Measurements from ENCODE around the gene IL3.

Gene IL3

DNA sequence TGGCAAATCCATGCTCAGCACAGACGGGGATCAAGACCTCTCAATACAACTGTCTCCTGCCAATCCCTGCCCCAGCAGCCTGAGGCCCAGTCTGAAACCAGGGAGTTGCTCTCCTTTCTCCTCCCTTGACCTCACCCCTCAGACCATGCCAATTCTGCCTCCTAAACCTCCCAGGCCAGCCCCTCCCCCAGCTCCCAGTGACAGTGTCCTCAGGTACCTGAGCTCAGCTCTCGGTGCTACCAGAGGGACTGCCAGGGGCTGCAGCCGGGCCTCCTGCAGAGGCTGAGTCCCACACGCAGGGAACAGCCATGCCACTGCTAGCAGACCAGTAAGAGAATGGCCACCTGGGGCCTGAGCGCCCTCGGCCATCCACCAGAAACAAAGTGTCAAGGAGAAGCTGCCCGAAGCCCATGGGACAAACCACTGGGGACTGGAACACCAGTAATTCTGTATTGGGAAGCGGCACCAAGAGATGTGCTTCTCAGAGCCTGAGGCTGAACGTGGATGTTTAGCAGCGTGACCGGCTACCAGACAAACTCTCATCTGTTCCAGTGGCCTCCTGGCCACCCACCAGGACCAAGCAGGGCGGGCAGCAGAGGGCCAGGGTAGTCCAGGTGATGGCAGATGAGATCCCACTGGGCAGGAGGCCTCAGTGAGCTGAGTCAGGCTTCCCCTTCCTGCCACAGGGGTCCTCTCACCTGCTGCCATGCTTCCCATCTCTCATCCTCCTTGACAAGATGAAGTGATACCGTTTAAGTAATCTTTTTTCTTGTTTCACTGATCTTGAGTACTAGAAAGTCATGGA, 557 bp upstream of the IL3 start:
- Histone ChIP-seq H3K9me3 (ENCODE audit: control insufficient read depth in 1 of 2, low read length in 2 of 2) (no peaks in the 10 kb centered on the region), H3K27me3 (ENCODE audit: low read depth, low read length) (no peaks in the 10 kb centered on the region), H3K27ac (ENCODE audit: low read length) (no peak overlapping the region), H3K36me3 (ENCODE audit: control insufficient read depth in 1 of 2, insufficient read depth in 2 of 2, low read length in 2 of 2) (no peaks in the 10 kb centered on the region), H3K4me3 (ENCODE audit: low read depth in 1 of 2, low read length in 2 of 2) (no peak overlapping the region), H3K4me1 (ENCODE audit: control insufficient read depth in 1 of 2, insufficient read depth in 2 of 2, low read length in 2 of 2) (no peaks in the 10 kb centered on the region)

DNA sequence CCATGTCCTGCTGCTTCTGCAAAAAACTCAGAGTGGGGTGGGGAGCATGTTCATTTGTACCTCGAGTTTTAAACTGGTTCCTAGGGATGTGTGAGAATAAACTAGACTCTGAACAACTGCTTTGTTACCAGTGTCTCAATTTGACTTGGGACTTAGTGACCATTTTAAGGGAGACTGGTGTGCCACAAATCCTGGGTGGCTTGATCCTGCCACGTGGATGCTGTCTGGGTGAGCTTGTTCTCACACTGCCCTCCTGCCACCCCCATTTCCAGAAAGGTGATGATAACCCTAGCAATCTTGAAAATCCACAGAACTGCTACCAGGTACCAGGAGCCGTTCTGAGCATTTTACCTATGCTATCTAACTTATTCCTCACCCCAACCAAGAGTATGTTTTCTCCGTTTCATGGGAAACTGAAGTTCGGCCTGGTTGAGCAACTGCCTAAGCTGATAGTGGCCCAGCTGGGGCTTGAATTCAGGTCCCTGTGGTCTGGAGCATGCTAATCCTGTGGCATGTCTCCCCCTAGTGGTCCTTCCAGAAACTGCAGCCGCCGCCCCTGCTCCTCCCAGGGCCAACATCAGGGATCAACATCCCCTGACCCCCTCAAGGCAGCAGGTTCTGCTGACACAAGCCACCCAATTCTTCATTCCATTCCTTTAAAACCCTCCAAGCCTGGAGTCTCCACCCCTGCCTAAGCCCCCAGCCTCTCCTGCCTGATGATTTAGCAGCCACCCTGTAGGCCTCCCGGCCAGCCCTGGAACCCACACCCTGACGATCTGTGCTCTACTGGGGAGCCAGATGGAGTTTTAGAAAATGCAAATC, 2.8 kb downstream of the IL3 start:
- Histone ChIP-seq H3K27me3 (ENCODE audit: low read depth, low read length) (no peaks in the 10 kb centered on the region), H3K27ac (ENCODE audit: low read length) (no peak overlapping the region), H3K9me3 (ENCODE audit: control insufficient read depth in 1 of 2, low read length in 2 of 2) (no peaks in the 10 kb centered on the region), H3K36me3 (ENCODE audit: control insufficient read depth in 1 of 2, insufficient read depth in 2 of 2, low read length in 2 of 2) (no peaks in the 10 kb centered on the region), H3K4me3 (ENCODE audit: low read depth in 1 of 2, low read length in 2 of 2) (no peak overlapping the region), H3K4me1 (ENCODE audit: control insufficient read depth in 1 of 2, insufficient read depth in 2 of 2, low read length in 2 of 2) (no peaks in the 10 kb centered on the region)

DNA sequence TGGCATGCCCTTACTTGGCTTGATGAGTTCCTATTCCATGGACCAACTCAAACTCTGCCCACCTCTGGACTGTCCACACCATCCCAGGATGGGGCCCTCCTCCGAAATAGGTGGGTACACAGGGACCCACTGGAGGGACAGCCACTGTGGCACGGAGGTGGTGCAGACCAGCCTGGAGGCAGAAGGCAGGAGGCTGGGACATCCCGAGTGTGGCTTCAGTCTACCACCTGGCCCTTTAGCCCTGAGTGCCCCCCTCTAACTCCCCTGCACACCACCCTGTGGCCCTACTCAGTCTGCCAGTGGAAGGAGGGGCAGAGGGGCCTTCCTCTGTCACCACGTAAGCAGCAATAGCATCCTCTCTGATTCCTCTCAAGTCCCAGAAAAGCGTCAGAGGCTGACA, 3.7 kb downstream of the IL3 start:
- H3K9me3 ChIP-seq (ENCODE audit: control insufficient read depth in 1 of 2, low read length in 2 of 2): no peaks in the 10 kb centered on the region
- H3K27me3 ChIP-seq (ENCODE audit: low read depth, low read length): no peaks in the 10 kb centered on the region
- no peak overlapping the region for H3K4me3 ChIP-seq (ENCODE audit: low read depth in 1 of 2, low read length in 2 of 2)
- no peak overlapping the region for H3K27ac ChIP-seq (ENCODE audit: low read length)
- H3K36me3 ChIP-seq (ENCODE audit: control insufficient read depth in 1 of 2, insufficient read depth in 2 of 2, low read length in 2 of 2): no peaks in the 10 kb centered on the region
- no peaks in the 10 kb centered on the region for H3K4me1 ChIP-seq (ENCODE audit: control insufficient read depth in 1 of 2, insufficient read depth in 2 of 2, low read length in 2 of 2)

DNA sequence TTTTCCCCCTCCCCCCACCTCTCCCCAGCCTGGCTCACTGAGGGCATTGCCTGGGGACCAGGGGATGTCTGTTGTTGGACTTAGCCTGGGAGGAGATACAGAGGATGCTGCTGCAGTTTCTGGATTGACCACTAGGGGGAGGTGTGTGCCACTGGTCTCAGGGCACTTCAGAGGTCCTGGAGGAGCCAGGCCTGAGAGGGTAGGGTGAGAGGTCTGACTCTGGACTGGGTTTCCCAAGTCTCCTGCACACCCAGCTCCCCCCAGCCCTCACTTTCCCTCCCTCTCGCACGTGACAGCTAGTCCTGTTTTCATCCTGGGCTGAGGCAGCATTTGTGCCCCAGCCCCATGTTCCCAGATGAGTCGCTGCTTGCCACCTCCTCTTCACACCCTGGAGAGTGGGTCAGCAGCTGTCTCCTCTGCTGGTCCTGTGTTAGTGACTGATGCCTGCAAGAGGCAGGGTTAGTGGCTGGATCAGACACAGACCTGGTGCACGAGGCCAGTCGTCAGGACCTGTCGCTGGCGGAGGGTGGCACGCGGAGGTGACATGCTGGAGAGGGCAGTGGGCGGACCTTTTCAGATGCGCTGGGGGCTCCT, 4.4 kb downstream of the IL3 start:
- H3K27ac ChIP-seq (ENCODE audit: low read length): no peak overlapping the region
- H3K36me3 ChIP-seq (ENCODE audit: control insufficient read depth in 1 of 2, insufficient read depth in 2 of 2, low read length in 2 of 2): no peaks in the 10 kb centered on the region
- H3K4me3 ChIP-seq (ENCODE audit: low read depth in 1 of 2, low read length in 2 of 2): no peak overlapping the region
- no peaks in the 10 kb centered on the region for H3K4me1 ChIP-seq (ENCODE audit: control insufficient read depth in 1 of 2, insufficient read depth in 2 of 2, low read length in 2 of 2)
- H3K9me3 ChIP-seq (ENCODE audit: control insufficient read depth in 1 of 2, low read length in 2 of 2): no peaks in the 10 kb centered on the region
- no peaks in the 10 kb centered on the region for H3K27me3 ChIP-seq (ENCODE audit: low read depth, low read length)

DNA sequence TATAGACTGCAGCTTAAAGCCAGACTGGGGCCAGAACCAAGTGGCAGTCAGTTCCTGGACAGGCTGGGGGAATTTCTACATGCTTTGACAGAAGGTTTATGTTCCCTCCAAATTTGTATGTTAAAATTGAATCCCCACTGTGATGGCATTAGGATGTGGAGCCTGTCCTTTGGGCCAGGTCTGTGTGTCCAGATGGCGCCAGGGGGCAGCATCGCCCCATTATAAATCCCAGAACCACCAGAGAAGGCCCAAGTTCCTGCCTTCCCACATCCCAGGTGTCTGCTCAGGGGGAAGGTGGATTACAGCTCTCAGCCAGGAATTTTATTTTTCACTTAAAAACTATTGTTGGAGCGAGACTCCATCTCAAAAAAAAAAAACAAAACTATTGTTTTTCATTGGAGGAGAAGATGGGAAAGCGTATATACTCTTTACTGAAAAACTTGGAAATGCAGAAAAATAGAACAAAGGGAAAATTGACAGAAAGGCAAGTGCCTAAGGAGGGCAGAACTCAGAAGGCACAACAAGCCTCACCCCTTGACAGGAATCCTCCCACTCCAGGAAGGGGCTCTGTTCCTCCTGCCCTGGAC, 5.0 kb downstream of the IL3 start:
- Histone ChIP-seq H3K27ac (ENCODE audit: low read length) (no peak overlapping the region), H3K4me3 (ENCODE audit: low read depth in 1 of 2, low read length in 2 of 2) (no peak overlapping the region), H3K36me3 (ENCODE audit: control insufficient read depth in 1 of 2, insufficient read depth in 2 of 2, low read length in 2 of 2) (no peaks in the 10 kb centered on the region), H3K4me1 (ENCODE audit: control insufficient read depth in 1 of 2, insufficient read depth in 2 of 2, low read length in 2 of 2) (no peaks in the 10 kb centered on the region), H3K27me3 (ENCODE audit: low read depth, low read length) (no peaks in the 10 kb centered on the region), H3K9me3 (ENCODE audit: control insufficient read depth in 1 of 2, low read length in 2 of 2) (no peaks in the 10 kb centered on the region)

DNA sequence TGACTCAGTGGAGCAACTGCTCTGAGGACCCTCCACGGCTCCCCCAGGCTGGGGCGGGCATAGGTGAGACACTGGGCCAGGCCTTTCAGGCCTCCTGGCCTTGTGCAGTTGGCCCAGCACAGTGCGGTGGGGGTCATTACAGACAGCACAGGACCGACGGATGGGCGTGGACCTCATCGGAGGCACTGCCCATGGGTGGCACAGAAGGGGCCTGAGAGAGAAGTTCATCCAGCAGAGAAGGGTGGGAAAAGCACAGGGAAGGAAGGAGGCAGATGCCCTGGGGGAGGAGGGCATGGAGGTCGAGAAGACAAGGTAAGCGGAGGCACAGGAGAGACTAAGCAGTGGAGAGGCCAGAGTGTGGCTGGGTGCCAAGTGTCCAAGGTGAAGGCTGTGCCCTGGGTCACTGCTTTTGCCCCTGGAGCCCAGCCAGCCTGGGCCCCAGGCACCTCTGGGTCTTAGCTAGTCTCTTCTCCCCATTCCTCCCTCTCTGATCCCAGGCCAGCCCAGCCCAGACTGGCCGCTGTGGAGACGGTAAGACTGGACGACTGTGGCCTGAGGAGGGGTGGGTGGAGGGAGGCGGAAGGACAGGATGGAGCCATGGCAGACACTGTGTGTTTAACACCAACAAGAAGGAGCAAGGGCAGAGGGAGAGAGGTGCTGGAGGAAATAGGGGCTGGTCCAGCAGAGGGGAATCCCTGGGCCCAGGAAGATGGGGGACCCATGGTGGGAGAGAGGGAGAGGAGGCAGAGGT, 5.7 kb downstream of the IL3 start:
- no peaks in the 10 kb centered on the region for H3K36me3 ChIP-seq (ENCODE audit: control insufficient read depth in 1 of 2, insufficient read depth in 2 of 2, low read length in 2 of 2)
- no peak overlapping the region for H3K4me3 ChIP-seq (ENCODE audit: low read depth in 1 of 2, low read length in 2 of 2)
- no peaks in the 10 kb centered on the region for H3K9me3 ChIP-seq (ENCODE audit: control insufficient read depth in 1 of 2, low read length in 2 of 2)
- H3K27ac ChIP-seq (ENCODE audit: low read length): no peak overlapping the region
- H3K27me3 ChIP-seq (ENCODE audit: low read depth, low read length): no peaks in the 10 kb centered on the region
- H3K4me1 ChIP-seq (ENCODE audit: control insufficient read depth in 1 of 2, insufficient read depth in 2 of 2, low read length in 2 of 2): no peaks in the 10 kb centered on the region

DNA sequence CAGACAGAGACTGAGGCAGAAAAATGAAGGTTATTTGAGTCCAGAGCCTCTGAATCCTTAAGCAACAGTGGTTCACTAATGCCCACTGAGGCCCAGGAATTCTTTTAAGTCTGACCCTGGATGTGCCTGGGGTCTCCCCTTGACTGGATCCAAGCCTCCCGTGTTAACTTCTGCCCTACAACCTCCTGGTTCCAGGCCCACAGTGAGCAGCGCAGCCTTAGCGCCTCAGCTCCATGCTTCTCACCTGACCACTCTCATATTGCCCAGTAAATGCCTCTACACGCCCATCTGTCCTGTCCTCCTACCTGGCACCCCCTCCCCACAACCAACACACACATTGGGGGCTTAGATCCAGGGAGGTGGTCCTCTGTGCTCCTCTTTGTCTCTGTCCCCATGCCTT, 6.4 kb downstream of the IL3 start:
- Histone ChIP-seq H3K36me3 (ENCODE audit: control insufficient read depth in 1 of 2, insufficient read depth in 2 of 2, low read length in 2 of 2) (no peaks in the 10 kb centered on the region), H3K27ac (ENCODE audit: low read length) (no peak overlapping the region), H3K27me3 (ENCODE audit: low read depth, low read length) (no peaks in the 10 kb centered on the region), H3K9me3 (ENCODE audit: control insufficient read depth in 1 of 2, low read length in 2 of 2) (no peaks in the 10 kb centered on the region), H3K4me1 (ENCODE audit: control insufficient read depth in 1 of 2, insufficient read depth in 2 of 2, low read length in 2 of 2) (no peaks in the 10 kb centered on the region), H3K4me3 (ENCODE audit: low read depth in 1 of 2, low read length in 2 of 2) (no peak overlapping the region)

DNA sequence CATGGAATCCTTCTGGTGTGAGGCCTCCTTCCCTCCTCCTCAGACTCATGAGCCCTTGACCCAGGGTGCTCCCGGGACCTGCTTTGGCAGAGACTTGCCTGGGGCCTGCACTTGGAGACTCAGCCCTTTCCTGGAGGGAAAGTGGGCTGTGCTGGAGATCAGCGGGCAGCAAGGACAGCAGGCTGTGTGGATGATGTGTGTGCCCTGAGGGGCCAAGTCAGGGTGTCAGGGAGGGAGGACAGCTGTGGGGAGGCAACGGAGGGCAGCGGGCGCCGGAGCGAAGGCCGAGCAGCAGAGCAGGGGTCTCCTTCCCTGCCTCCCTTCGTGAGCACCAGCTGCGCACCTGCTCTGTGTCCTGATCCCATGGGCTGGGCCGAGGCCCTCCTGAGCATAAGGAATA, 7.0 kb downstream of the IL3 start:
- Histone ChIP-seq H3K36me3 (ENCODE audit: control insufficient read depth in 1 of 2, insufficient read depth in 2 of 2, low read length in 2 of 2) (no peaks in the 10 kb centered on the region), H3K4me3 (ENCODE audit: low read depth in 1 of 2, low read length in 2 of 2) (no peak overlapping the region), H3K9me3 (ENCODE audit: control insufficient read depth in 1 of 2, low read length in 2 of 2) (no peaks in the 10 kb centered on the region), H3K27me3 (ENCODE audit: low read depth, low read length) (no peaks in the 10 kb centered on the region), H3K4me1 (ENCODE audit: control insufficient read depth in 1 of 2, insufficient read depth in 2 of 2, low read length in 2 of 2) (no peaks in the 10 kb centered on the region), H3K27ac (ENCODE audit: low read length) (no peak overlapping the region)

DNA sequence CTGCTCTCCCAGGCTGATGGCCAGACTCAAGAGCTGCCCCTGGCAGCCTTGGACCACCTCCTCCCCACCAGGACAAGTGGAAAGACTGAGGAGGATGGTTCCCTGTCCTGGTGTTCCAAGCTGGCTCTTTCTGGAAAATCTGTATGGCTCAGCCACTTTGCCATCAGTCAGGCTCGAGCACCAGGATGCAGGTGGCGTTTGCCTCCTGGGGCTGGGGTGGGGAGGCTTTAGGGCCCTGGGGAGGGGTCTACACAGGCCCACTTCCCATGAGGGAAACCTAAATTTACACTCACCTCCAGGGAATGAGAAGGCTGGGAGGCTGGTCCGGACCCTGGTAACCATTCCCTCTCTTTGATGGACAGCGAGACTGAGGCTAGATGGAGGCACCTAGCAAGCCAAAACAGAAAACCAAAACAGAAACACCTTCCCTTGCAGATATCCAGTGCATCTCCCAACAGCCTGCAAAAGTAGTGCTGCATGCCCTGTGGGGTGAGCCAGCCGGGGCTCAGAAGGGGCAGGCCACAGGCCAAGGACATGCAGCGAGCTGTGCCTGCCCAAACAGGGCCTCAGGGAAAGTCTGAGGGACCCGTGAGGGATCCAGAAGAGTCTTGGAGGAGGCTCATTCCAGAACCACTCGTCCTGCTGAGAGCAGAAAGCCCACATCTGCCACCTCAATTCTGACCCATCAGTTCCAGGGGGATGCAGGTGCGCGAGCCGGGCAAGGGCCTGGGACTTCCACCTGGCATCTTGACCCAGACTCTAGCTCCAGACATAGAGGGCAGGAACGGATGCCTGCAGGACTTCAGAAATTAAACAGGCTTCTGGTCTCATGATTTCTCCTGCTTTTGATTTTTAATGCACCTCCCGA, 7.7 kb downstream of the IL3 start:
- Histone ChIP-seq H3K27me3 (ENCODE audit: low read depth, low read length) (no peaks in the 10 kb centered on the region), H3K4me3 (ENCODE audit: low read depth in 1 of 2, low read length in 2 of 2) (no peak overlapping the region), H3K36me3 (ENCODE audit: control insufficient read depth in 1 of 2, insufficient read depth in 2 of 2, low read length in 2 of 2) (no peaks in the 10 kb centered on the region), H3K9me3 (ENCODE audit: control insufficient read depth in 1 of 2, low read length in 2 of 2) (no peaks in the 10 kb centered on the region), H3K27ac (ENCODE audit: low read length) (no peak overlapping the region), H3K4me1 (ENCODE audit: control insufficient read depth in 1 of 2, insufficient read depth in 2 of 2, low read length in 2 of 2) (no peaks in the 10 kb centered on the region)

DNA sequence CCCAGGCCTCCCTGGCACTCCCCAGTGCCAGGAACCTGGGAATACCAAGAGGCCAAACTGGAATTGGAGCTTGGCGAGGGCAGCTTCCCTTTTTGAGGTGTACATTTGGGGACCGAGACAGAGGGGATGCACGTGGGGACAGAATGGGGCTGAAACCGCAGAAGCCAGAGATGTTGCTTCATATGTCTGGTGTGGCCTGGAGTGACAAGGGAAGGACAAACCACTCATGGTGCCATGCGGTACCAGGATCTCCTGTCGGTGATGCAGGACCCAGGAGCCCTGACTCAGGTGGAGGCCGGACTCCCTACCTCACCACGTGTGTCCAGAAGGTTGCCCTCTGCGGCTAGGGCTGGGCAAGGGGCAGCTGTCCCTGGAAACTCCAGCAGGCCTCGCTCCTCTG, 9.1 kb downstream of the IL3 start:
- Histone ChIP-seq H3K27ac (ENCODE audit: low read length) (no peak overlapping the region), H3K4me3 (ENCODE audit: low read depth in 1 of 2, low read length in 2 of 2) (no peak overlapping the region), H3K36me3 (ENCODE audit: control insufficient read depth in 1 of 2, insufficient read depth in 2 of 2, low read length in 2 of 2) (no peaks in the 10 kb centered on the region), H3K9me3 (ENCODE audit: control insufficient read depth in 1 of 2, low read length in 2 of 2) (no peaks in the 10 kb centered on the region), H3K4me1 (ENCODE audit: control insufficient read depth in 1 of 2, insufficient read depth in 2 of 2, low read length in 2 of 2) (no peaks in the 10 kb centered on the region), H3K27me3 (ENCODE audit: low read depth, low read length) (no peaks in the 10 kb centered on the region)

Data from muscle layer of duodenum (tissue), 2 donors.